ENCODE data around the gene SLC12A1.

The SLC12A1 gene

DNA sequence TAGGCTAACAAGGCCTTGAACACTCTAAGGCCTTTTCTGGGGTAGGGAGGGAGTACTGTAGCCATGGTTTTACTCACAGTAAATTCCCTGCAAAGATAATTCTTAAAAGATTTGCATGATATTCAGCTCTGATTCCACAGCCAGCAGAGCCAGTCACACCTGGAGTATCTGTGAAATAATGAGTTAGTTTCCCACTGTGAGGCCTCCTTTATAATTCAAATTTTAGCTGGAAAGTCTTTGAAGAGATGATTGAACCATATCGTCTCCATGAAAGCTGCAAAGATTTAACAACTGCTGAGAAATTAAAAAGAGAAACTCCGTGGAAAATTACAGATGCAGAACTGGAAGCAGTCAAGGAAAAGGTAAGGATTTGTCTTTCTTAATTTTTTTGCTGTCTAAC, 92.8 kb downstream of the SLC12A1 start:
- H3K4me3 Mint-ChIP-seq = no peak overlapping the region
- no peak overlapping the region for H3K27ac Mint-ChIP-seq
- no peaks in the 10 kb centered on the region for H3K36me3 Mint-ChIP-seq (ENCODE audit: low read depth)
- TF ChIP-seq, protein P1, sequence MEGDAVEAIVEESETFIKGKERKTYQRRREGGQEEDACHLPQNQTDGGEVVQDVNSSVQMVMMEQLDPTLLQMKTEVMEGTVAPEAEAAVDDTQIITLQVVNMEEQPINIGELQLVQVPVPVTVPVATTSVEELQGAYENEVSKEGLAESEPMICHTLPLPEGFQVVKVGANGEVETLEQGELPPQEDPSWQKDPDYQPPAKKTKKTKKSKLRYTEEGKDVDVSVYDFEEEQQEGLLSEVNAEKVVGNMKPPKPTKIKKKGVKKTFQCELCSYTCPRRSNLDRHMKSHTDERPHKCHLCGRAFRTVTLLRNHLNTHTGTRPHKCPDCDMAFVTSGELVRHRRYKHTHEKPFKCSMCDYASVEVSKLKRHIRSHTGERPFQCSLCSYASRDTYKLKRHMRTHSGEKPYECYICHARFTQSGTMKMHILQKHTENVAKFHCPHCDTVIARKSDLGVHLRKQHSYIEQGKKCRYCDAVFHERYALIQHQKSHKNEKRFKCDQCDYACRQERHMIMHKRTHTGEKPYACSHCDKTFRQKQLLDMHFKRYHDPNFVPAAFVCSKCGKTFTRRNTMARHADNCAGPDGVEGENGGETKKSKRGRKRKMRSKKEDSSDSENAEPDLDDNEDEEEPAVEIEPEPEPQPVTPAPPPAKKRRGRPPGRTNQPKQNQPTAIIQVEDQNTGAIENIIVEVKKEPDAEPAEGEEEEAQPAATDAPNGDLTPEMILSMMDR (IDR thresholded peaks at IDR 0.05) = no peak
- peaks cover 5% of the 10 kb centered on the region for H3K4me1 Mint-ChIP-seq
- no peak for DNase-seq
- H3K27me3 Mint-ChIP-seq (ENCODE audit: low read depth, poor library complexity) = no peaks in the 10 kb centered on the region
- no peaks in the 10 kb centered on the region for H3K9me3 Mint-ChIP-seq

DNA sequence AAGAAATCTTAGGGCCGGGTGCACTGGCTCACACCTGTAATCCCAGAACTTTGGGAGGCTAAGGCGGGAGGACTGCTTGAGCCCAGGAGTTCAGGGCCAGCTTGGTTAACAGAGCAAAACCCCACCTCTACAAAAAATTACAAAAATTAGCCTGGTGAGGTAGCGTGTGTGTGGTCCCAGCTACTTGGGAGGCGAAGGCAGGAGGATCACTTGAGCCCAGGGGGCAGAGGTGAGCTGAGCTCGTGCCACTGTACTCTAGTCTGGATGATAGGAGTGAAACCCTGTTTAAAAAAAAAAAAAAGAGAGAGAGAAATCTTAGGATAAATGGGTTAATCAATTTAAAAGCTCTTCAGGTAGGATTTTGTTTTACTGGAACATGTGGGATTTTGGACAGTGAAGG, 93.9 kb downstream of the SLC12A1 start:
- no peaks in the 10 kb centered on the region for H3K27me3 Mint-ChIP-seq (ENCODE audit: low read depth, poor library complexity)
- DNase-seq = peak; percentile 5
- H3K27ac Mint-ChIP-seq = no peak overlapping the region
- H3K4me1 Mint-ChIP-seq = peaks cover 10% of the 10 kb centered on the region
- no peaks in the 10 kb centered on the region for H3K9me3 Mint-ChIP-seq
- H3K4me3 Mint-ChIP-seq = no peak overlapping the region
- TF ChIP-seq, protein P1 (IDR thresholded peaks at IDR 0.05) = no peak
- H3K36me3 Mint-ChIP-seq (ENCODE audit: low read depth) = no peaks in the 10 kb centered on the region

DNA sequence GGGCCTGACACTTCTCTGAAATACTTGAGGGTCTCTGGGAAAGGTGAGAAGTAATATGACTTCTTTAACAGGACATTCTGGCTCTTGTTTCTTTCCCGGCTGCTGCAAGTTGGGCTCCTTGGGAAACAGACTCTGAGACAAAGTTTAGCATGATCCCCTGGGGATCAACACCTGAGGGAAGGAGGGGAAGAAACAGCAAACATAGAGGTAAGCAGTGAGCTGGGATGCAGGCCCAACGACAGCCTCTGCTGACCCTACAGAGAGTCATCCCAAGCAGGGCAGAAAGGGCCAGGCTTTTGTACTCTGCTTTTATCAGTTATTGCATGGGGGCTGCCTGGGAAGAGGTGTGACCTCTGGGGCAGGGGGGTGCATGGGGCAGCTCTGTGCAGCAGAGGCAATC, 98.3 kb downstream of the SLC12A1 start:
- H3K4me1 Mint-ChIP-seq = peaks cover 5% of the 10 kb centered on the region
- H3K27me3 Mint-ChIP-seq (ENCODE audit: low read depth, poor library complexity) = no peaks in the 10 kb centered on the region
- H3K9me3 Mint-ChIP-seq = no peaks in the 10 kb centered on the region

DNA sequence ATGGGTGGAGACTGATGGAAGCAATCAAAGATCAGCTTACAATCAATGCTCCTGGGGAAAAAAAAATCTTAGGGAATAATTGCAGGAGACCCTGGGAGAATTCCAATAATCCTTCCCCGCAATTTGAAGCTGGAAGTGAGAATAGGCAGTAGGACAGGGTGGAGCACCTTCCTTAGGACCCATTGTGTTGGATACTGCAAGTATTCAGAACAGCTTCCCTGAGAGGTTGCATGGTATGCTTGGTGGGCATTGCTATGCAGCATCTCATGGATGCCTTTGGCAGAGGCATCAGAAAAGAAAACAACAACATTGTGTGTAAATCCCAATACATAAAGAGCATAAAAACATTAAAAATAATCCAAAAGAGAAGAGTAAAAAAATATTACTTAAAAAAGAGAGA, 100.5 kb downstream of the SLC12A1 start:
- H3K27me3 Mint-ChIP-seq (ENCODE audit: low read depth, poor library complexity) = no peaks in the 10 kb centered on the region
- TF ChIP-seq, protein P1 (IDR thresholded peaks at IDR 0.05) = no peak
- DNase-seq = no peak
- H3K4me3 Mint-ChIP-seq = no peak overlapping the region
- peaks cover 5% of the 10 kb centered on the region for H3K4me1 Mint-ChIP-seq
- no peak overlapping the region for H3K27ac Mint-ChIP-seq
- H3K9me3 Mint-ChIP-seq = no peaks in the 10 kb centered on the region
- no peaks in the 10 kb centered on the region for H3K36me3 Mint-ChIP-seq (ENCODE audit: low read depth)

More for the DNA sequence above, 98.3 kb downstream of the SLC12A1 start:
- peak overlapping the region; percentile 44 for H3K27ac Mint-ChIP-seq
- TF ChIP-seq, protein P1 (IDR thresholded peaks at IDR 0.05) = no peak
- H3K36me3 Mint-ChIP-seq (ENCODE audit: low read depth) = no peaks in the 10 kb centered on the region
- DNase-seq = no peak
- H3K4me3 Mint-ChIP-seq = no peak overlapping the region

DNA sequence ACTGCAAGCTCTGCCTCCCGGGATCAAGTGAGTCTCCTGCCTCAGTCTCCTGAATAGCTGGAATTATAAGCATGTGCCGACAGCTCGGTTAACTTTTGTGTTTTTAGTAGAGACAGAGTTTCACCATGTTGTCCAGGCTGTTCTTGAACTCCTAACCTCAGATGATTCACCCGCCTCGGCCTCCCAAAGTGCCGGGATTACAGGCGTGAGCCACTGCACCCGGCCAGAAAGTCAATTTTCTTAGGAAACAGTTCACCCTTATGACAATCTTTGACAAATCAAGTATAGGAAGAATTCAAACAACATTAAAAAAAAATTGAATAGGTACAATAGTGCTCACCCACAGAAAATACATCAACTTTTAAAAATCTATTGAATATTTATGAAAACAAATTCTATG, 101.5 kb downstream of the SLC12A1 start:
- H3K27me3 Mint-ChIP-seq (ENCODE audit: low read depth, poor library complexity) = no peaks in the 10 kb centered on the region
- H3K9me3 Mint-ChIP-seq = no peaks in the 10 kb centered on the region
- H3K27ac Mint-ChIP-seq = no peak overlapping the region
- no peak for DNase-seq
- peaks cover 5% of the 10 kb centered on the region for H3K4me1 Mint-ChIP-seq
- no peaks in the 10 kb centered on the region for H3K36me3 Mint-ChIP-seq (ENCODE audit: low read depth)
- TF ChIP-seq, protein P1 (IDR thresholded peaks at IDR 0.05) = no peak
- no peak overlapping the region for H3K4me3 Mint-ChIP-seq

DNA sequence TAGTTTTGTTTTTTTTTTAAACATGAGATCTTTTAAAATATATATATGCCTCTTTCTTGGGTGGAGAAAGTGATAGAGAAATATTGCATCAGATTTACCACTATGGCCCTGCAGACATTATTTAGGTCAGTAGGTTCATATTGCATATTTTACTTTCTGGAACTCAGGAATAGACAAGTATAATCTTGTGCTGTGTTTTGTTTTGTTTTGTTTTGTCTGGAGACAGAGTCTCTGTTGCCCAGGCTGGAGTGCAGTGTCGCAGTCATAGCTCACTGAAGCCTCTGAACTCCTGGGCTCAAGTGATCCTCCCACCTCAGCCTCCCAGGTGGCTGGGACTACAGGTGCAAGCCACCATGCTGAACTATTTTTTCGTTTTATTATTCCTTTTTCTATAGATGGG, 103.6 kb downstream of the SLC12A1 start:
- H3K9me3 Mint-ChIP-seq = no peaks in the 10 kb centered on the region
- no peak overlapping the region for H3K27ac Mint-ChIP-seq
- no peaks in the 10 kb centered on the region for H3K27me3 Mint-ChIP-seq (ENCODE audit: low read depth, poor library complexity)
- peaks cover 2% of the 10 kb centered on the region for H3K36me3 Mint-ChIP-seq (ENCODE audit: low read depth)
- H3K4me1 Mint-ChIP-seq = peaks cover 1% of the 10 kb centered on the region
- DNase-seq = no peak
- TF ChIP-seq, protein P1 (IDR thresholded peaks at IDR 0.05) = no peak
- no peak overlapping the region for H3K4me3 Mint-ChIP-seq

Data from nephron progenitor cell (in vitro differentiated cells).